ENCODE data around the gene MED20. TPM values are rescaled to one million over a fixed set of nuclear protein-coding genes. Genes with fewer than 3 reads are reported as not detected.

Gene MED20
- total RNA-seq, 1 donor from 2014 or later = 19.8 TPM

DNA sequence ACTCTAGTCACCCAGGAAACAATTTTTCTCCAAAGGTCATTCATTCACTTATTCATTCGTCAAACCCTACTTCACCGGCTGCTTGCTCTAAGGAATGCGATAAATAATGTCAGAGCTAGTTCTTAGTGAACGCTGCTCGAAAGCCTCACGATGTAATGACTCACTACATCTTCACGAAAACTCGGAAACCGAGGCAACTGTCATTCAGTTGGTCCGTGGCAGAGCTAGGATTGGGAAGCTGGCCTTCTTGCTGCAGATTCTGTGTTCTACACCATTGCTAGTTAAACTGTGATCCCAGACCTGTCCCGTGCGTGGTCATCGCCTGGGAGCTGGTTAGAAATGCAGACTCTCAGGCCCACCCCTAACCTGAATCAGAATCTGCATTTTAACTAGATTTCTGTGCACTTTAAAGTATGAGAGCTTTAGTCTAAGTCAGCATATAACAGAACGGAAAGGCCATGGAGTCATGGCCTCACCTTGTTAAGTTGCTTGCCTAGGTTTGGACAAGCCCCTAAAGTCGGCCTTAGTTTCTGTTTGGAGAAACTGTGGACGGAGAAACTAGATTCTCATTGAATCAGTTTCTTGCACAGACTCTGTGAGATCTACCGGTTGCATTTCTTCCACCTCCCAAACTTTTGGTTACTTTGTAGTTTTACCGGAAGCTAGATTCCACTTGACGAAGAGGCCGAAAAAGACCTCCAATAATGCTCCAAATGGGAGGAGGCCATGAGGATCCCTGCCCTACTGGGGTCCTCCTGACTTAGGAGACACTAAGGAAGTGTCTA, 21.3 kb upstream of the MED20 start:
- DNase-seq (no peak), ATAC-seq (ENCODE audit: poor library complexity) (no peak)
- intact Hi-C loops (cut with DNase I) = no loop called here

DNA sequence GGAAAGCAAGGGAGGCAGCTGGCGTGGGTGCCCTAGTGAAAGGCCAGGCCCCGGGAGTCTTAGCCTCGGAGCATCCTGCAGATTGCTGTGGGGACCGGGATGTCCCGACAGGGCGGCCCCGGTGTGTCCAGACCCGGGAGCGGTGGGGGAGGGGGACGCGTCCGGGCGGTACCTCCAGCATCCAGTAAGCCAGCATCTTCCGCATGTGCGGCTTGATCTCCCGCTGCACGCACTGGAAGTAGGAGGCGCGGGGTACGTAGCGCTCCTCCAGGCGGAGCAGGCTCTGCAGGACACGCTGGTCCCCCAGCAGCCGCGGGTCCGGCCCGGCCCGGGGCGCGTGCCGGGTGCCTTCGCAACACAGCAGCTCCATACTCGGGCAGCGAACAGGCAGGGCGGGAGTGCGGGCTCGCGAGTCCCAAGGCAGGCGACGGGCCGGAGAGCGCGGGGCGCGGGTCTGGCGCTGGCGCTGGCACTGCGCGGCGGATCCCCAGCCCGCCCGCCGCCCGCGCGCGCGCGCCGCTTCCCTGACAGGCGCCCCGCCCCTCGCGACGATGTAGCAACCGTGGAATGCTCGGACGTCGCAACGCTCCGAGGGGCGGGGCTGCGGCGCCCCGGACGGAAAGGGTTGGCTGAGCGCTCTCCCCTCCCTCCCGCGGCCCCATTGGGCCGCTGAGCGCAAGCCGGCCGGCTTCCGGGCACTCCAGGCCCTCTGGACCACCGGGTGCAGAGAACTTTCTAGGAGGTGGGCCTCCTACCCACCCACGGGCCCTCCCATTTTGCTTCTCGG, 20.5 kb upstream of the MED20 start, which contains the start of gene CCND3:
TSS of gene CCND3 (minus strand) at position 529 of the 787 bp plus-strand sequence. CDS start at position 370, 159 bp downstream.
- peak; percentile 97 for DNase-seq
- intact Hi-C loops (cut with DNase I) = loop anchor here (2.0 kb wide), 1 partner anchor 103 kb away; no protein-coding TSS in a partner anchor

DNA sequence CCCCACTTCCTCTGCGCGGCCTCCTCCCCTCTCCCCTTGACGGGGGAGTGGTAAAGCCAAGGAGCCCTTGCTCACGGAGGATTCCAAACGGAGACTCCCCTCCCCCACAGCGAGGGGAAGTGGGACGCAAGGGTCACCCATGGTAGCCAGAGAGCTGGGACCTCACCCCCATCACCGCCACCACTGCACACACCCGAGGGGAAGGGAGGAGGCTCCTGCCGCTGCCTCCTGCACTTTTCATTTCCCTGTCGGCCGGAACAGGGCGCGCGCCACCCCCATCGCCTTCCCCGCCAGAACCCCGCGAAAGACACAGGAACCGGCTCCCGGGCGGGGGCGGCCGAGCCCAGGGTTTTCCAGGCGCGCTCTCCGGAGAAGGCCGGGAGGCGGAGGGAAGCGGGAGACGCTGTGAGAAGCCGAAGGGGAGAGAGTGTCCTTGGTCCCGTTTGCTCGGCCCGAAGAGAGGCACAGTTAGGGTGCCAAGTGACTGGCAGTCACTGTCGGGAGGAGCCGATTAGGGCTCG, 19.9 kb upstream of the MED20 start:
- intact Hi-C loops (cut with DNase I) = loop anchor here (2.0 kb wide), 1 partner anchor 104 kb away; no protein-coding TSS in a partner anchor
- DNase-seq (peak; percentile 80), ATAC-seq (ENCODE audit: poor library complexity) (peak; percentile 32)

More for the DNA sequence above, 20.5 kb upstream of the MED20 start, which contains the start of gene CCND3:
- ATAC-seq (ENCODE audit: poor library complexity) = peak; percentile 94

DNA sequence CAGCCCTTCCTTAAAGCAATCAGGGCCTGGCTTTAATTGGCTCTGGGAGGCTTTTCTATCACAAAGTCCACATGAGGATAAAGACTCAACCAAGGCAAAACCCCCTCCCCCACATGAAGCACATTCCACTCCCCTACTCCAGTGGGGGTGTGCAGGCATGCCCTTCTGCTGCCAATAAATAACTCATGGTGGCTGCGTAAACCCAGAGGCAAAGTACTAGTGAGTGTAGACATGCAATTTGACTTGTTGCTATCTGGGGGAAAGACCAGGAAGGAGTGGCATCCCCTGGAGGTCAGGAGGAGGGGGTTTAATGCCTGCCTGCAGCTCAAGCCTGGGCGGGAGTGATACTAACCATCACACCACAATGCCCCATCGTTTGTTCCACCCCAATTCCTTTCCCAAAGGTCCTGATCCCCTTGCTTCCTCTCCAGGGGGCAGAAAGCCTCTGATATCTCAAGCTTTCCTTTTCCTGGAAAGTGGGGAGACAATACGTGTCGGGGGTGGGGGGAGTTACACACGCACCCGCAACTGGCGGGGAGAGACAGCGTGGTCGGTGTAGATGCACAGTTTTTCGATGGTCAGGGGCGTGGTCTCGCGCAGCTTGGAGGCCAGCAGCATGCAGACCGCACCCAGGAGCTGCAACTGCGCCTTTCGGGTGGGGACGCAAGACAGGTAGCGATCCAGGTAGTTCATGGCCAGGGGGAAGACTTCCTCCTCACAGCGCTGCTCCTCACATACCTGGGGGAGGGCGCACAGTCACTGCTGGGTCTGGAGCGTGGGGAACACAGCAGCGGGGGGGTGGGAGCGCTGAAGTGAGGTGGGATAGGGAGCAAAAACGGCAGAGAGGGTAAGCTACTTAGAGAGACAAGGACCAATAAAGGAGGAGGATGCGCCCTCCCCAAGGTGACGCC, 19.2 kb upstream of the MED20 start:
- intact Hi-C loops (cut with DNase I) = loop anchor here (2.0 to 5.0 kb wide), 2 partner anchors 105 to 153 kb away; partner anchors contain the start of gene TOMM6
- no peak for DNase-seq
- ATAC-seq (ENCODE audit: poor library complexity) = no peak

DNA sequence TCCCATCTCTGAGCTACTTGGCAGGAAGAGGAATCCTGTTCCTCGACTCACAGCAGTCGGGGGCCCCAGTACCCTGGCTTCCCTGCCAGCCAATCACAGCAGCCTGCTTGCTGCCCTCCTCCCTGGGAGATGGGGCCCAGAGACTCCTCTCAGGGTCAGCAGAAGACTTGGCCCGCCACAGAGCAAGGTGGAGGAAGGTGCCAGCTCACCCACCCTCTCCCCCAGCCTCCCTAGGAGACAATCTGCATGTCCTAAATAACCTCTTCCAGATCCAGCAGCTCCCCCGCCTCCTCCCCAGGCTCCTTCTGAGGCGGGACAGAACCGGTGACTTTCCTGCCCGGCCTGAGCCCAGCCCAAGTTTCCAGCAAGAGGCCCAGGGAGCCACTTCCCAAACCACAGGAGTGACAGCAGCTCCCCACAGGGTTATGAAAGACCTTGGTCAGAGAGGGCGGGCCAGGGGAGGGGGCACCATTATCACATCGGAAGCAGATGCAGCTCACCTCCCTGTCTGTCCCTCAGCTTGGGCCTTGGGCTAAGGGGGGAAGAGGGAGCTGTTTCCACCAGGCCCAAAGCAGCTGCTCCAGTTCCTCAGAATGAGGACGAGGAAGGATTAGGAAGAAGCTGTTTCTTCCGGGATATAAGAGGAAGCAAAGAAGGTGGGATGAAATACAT, 18.4 kb upstream of the MED20 start:
- intact Hi-C loops (cut with DNase I) = loop anchor here (5.0 kb wide), 1 partner anchor 152 kb away; the partner anchor contains the start of gene TOMM6
- peak; percentile 76 for DNase-seq
- no peak for ATAC-seq (ENCODE audit: poor library complexity)

DNA sequence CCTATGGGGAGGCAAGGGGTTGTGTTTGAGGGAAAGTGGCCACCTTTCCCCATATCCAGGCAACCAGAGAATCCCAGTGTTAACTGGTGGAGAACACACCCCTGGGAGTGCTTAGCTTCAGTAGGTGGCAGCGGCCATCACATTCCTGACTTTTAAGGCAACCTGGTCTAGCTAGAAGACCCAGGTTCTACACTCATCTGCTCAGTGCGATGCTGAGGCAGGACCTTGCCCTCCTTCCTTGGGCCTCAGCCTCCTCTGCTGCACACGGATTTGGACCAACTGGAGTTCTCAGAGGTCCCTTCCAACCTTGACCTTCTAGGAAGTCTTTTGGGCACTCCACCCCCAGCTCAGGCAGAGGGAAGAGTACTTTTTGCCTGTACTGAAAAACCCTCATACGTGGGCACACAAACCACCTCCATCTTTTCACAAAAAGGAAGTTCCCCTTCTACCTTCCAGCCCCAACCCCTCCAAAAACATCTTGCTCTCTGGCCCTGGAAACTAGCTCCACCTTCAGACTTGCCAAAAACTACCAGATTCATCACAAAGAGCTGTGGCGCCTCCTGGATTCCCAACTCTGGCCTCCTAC, 17.7 kb upstream of the MED20 start:
- no peak for ATAC-seq (ENCODE audit: poor library complexity)
- intact Hi-C loops (cut with DNase I) = loop anchor here (5.0 kb wide), 1 partner anchor 151 kb away; the partner anchor contains the start of gene TOMM6
- DNase-seq = no peak

DNA sequence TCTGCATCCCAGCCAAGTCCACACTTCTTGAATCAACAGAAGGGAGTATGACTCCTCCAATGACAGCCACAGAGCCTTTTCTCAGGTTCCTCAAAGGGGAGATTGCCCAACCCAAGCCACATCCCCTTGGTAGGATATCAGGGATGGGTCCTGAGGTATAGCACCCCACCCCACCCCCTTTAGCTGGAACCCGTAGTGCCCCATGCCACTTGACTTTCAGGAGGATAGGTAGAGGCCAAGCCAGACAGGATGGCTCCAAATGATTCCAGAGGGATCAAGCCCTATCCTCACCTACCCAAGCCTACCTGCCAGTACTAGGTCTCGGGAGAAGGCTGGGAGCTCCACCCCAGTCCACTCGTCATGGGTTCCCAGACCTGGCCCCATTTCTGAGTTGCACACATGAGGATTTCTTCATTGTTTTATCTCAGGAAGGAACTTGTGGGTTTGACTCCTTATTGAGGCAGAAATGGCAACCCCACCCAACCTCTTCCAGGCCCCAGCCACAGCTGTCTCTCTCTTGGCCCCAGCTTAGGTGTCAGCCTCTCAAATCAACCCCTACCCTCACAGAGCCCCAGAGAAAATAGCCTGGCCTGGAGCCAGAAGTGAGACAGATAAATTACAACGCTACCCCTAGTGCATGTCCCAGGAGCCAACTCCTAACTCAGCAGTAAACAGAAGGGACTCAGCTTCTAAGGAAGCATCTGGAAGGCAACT, 17.1 kb upstream of the MED20 start:
- intact Hi-C loops (cut with DNase I) = loop anchor here (5.0 kb wide), 1 partner anchor 151 kb away; the partner anchor contains the start of gene TOMM6
- DNase-seq (peak; percentile 52), ATAC-seq (ENCODE audit: poor library complexity) (no peak)

DNA sequence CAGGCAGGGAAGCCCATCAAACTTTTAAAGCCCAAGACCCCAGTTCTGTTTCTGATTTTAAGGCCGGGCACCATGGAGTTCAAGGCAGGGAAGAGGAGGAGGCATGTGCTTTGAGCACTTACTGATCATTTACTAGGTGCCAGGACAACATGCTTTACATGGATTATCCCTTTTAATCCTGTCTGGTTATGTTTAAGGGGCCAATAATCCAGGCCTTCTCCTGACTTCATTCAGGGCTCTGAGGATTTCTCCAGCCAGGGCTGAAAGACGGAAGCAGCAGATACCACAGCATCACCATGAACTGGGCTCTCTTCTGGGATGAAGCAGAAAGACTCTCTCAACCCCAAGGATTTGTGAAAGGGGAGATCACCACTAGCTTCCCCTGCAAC, 16.5 kb upstream of the MED20 start:
- DNase-seq = no peak
- ATAC-seq (ENCODE audit: poor library complexity) = no peak
- intact Hi-C loops (cut with DNase I) = loop anchor here (5.0 kb wide), 1 partner anchor 150 kb away; the partner anchor contains the start of gene TOMM6

DNA sequence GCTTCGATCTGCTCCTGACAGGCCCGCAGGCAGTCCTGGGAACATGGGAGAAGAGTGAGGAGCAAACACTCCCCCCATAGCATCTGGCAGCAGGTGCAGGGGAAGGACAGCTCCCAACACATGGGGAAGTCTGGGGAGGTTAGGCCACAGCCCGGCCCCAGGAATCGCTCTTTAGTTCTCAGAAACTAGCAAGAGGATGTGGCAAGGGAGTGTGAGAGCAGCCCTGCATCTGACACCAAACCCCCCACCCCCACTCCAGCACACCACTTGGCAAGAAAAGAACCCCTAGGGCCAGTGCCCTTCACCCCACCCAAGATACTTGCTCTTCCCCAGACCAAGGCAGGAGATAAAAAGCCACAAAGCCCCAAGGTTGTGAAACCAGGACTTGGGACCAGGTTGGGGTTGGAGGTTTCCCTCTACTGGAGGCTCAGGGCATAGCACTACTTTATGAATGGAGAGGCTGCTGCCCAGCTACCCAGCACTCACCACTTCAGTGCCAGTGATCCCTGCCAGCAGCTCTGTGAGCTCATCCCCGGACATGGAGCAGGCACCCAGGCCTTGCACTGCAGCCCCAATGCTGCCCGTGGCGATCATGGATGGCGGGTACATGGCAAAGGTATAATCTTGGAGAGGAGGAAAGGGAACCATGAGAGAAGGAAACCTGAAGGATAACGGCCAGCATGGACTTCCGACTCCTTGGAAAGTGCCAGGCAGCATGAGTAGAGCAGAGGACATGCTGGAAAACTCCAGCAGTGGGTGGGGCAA, 15.3 kb upstream of the MED20 start:
- ATAC-seq (ENCODE audit: poor library complexity) = peak; percentile 79
- intact Hi-C loops (cut with DNase I) = loop anchor here (5.0 kb wide), 1 partner anchor 149 kb away; the partner anchor contains the start of gene TOMM6

DNA sequence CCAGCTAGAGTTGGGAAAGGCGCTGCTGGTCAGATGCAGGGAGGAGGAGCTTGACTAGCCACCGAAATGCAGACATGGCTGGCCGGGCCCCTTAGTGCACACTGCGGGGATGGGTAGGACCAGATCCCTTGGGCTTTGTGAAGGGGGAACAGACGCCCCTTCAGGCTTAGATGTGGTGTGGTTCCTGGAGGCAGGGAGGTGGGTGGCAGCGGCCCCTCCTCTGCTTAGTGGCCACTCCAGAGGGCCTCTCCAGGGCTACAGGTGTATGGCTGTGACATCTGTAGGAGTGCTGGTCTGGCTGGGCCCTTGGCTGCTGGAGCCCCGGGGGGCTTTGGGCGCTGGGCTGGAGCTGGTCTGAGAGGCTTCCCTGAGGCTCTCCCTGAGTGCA, 14.7 kb upstream of the MED20 start:
- ATAC-seq (ENCODE audit: poor library complexity) (no peak), DNase-seq (no peak)
- intact Hi-C loops (cut with DNase I) = loop anchor here (5.0 kb wide), 1 partner anchor 148 kb away; the partner anchor contains the start of gene TOMM6

More for the DNA sequence above, 15.3 kb upstream of the MED20 start:
- DNase-seq = peak; percentile 81

DNA sequence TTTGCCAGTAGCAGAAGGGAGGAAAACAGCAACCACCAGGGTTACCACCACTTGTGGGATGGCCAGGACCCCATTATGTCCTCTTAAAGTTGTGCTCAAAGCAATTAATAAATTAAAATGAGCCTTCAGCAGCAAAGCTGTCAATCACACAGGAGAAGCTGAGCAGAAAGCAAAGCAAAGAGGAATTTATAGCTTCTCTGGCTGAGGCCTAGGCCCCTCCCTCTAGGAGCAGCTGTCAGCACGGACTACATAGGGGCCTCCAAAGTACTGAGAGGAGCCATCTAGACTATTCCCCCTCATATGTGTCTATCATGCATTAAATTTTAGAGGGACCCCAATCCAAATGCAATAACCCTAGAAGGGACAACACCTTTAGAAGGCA, 14.2 kb upstream of the MED20 start:
- DNase-seq (no peak), ATAC-seq (ENCODE audit: poor library complexity) (no peak)
- intact Hi-C loops (cut with DNase I) = loop anchor here (5.0 kb wide), 1 partner anchor 148 kb away; the partner anchor contains the start of gene TOMM6

DNA sequence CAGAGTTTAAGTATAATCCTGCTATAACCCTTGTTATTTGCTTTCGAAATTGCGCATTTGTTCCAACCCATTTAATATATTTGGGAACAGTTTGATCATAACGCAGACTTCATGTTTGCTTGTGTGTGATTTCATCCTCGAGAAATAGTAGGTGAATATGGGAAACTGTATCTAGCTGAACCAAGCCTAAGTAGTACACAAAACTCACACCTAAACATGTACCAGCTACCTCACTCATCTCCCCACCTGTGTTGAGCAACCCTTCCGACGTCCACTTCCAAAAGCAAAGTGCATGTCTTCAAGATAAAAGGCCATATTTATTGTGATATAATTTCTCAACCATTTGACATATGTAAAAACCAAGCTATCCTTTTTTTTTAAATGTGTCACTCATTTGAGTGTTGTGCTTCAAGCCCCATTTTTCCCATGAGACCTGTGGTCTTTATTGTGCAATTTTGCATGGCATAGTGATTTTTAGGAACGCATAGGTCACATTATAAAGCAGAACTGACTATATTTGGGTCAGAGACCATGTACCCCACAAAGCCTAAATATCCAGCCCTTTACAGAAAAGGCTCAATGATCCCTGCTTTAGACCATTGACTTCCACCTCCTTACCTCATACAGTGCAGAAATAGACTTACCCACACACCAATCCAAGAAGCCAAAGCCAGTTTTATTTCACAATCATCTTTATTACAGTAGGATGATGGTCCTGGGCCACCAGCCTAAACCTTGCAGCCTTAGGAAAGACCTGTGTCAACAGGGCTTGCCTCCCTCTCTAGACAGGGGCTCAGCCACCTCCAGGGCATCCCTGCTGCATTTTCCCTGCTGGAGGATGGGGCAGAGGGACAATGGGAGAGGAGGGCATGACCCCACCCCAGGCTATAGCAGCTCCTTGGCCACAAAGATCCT, 13.6 kb upstream of the MED20 start:
- no peak for ATAC-seq (ENCODE audit: poor library complexity)
- intact Hi-C loops (cut with DNase I) = loop anchor here (5.0 kb wide), 1 partner anchor 147 kb away; the partner anchor contains the start of gene TOMM6
- no peak for DNase-seq

DNA sequence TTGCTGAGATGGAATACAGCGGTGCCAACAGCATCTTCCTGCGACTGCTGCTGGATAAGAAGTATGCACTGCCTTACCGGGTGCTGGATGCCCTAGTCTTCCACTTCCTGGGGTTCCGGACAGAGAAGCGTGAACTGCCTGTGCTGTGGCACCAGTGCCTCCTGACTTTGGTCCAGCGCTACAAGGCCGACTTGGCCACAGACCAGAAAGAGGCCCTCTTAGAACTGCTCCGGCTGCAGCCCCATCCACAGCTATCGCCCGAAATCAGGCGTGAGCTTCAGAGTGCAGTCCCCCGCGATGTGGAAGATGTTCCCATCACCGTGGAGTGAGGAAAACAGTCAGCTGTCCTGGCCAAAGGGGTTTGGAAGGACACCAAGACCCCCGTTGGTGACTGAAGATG, 11.4 kb upstream of the MED20 start:
- DNase-seq (no peak), ATAC-seq (ENCODE audit: poor library complexity) (no peak)
- intact Hi-C loops (cut with DNase I) = no loop called here

DNA sequence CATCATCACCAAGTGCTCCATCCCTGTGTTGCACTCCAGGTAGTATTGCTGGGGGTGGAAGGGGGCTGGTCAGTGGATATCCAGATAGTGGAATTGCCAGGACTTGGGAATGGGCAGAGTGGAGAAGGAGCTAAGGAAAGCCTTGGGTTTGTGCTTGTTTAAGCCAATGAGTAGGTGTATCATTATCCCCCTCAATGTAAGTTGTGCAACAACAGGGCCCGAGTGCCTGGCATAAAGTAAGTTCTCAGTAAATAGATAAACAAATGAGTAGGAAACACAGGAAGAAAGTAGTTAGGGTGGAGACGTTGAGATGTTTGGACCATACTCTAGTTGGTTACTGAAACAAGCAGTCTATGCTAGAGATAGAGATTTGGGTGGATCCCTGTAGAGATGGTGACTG, 10.9 kb upstream of the MED20 start:
- intact Hi-C loops (cut with DNase I) = no loop called here
- no peak for ATAC-seq (ENCODE audit: poor library complexity)
- DNase-seq = no peak

DNA sequence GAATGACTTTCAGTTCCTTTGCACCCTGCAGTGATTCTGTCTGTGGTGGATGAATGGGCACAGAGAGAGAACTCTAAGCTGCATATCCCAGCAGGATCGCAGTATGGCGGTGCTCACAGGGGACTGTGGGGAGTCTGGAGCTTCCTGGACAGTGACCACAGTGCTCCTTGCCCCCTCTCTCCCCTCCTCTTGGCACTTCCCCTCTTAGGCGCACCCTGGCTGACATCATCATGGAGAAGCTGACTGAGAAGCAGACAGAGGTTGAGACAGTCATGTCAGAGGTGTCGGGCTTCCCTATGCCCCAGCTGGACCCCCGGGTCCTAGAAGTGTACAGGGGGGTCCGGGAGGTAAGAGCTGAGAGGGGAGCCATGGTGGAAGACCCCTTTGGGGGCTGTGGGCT, 9.0 kb upstream of the MED20 start:
- ATAC-seq (ENCODE audit: poor library complexity) (no peak), DNase-seq (no peak)
- intact Hi-C loops (cut with DNase I) = no loop called here

Data from Right ventricle myocardium superior (tissue), 1 donor.